Measurements from ENCODE around the gene PTGIS.
"Not testable (repeated sequence)": the region's sequence is repeated elsewhere in the genome, so short reads cannot be mapped to it uniquely, and the experiment has no call there.

DNA sequence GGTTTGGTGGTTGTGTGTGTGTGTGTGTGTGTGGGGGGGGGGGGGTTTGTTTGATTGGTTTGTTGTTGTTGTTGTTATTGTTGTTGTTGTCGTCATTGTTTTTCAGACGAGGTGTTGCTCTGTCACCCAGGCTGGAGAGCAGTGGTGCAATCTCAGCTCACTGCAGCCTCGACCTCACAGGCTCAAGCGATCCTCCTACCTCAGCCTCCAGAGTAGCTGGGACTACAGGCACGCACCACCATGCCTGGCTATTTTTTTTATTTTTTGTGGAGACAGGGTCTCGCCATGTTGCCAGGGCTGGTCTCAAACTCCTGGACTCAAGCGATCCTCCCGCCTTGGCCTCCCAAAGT, 47.1 kb upstream of the PTGIS start:
- not testable (repeated sequence) for TF ChIP-seq EZH2 (IDR thresholded peaks at IDR 0.05; ENCODE audit: insufficient read depth, poor library complexity, severe bottlenecking); EZH2phosphoT487 (IDR thresholded peaks at IDR 0.05; ENCODE audit: insufficient read depth, low read depth)
